Skin epidermis (tissue), 12 donors: ENCODE data around the gene ACE.

ENCODE experiments used
- H3K27ac ChIP-seq, 21 experiments: fragments of 200-600 bp; sonication (generic) in 11 of 21; one replicate each; pipeline ENCODE4 v1.5.0; 2020; ENCODE audit warnings: mild to moderate bottlenecking in 3 of 21, inconsistent platforms in 2 of 21, moderate library complexity in 2 of 21
- H3K4me3 ChIP-seq, 7 experiments: fragments of 200-600 bp; sonication (generic) in 2 of 7; one replicate each; pipeline ENCODE4 v1.5.0; 2020; ENCODE audit warnings: inconsistent platforms in 2 of 7, mild to moderate bottlenecking in 2 of 7, moderate library complexity in 1 of 7

The ACE gene

GRCh38 chr17:63476854-63477479 is at the start of gene ACE:
Gene ACE, plus strand, starts transcription at chr17:63477061. Its CDS starts 34 bp downstream, at chr17:63477095.
- Histone ChIP-seq H3K27ac (peak within 1 kb of the TSS in 8 of 21 experiments; percentile 5 to 65 (median 32)), H3K4me3 (peak within 1 kb of the TSS; percentile 43 to 57 (median 49))

GRCh38 chr17:63429766-63430165 is 47.1 kb upstream of the ACE start:
- H3K4me3 ChIP-seq: no peak overlapping the region

GRCh38 chr17:63430223-63430622 is 46.6 kb upstream of the ACE start:
- H3K4me3 ChIP-seq: no peak overlapping the region
- H3K27ac ChIP-seq: no peak overlapping the region

More at GRCh38 chr17:63429766-63430165, 47.1 kb upstream of the ACE start:
- no peak overlapping the region for H3K27ac ChIP-seq

GRCh38 chr17:63431618-63431938 is 45.3 kb upstream of the ACE start:
- Histone ChIP-seq H3K4me3 (no peak overlapping the region), H3K27ac (peak overlapping the region in 3 of 21 experiments; percentile 49 to 87 (median 73))

GRCh38 chr17:63431939-63432804 is 44.7 kb upstream of the ACE start:
- Histone ChIP-seq H3K27ac (peak overlapping the region in 9 of 21 experiments; percentile 12 to 87 (median 72)), H3K4me3 (no peak overlapping the region)

GRCh38 chr17:63433746-63434591 is 42.9 kb upstream of the ACE start:
- no peak overlapping the region for H3K4me3 ChIP-seq

GRCh38 chr17:63434951-63435571 is 41.8 kb upstream of the ACE start:
- peak overlapping the region in 18 of 21 experiments; percentile 3 to 88 (median 46) for H3K27ac ChIP-seq
- H3K4me3 ChIP-seq: no peak overlapping the region

More at GRCh38 chr17:63433746-63434591, 42.9 kb upstream of the ACE start:
- peak overlapping the region in 20 of 21 experiments; percentile 30 to 88 (median 68) for H3K27ac ChIP-seq

- Histone ChIP-seq H3K4me3 (no peak overlapping the region), H3K27ac (peak overlapping the region in 12 of 21 experiments; percentile 10 to 88 (median 38))
These were observed 41.0 kb upstream of the ACE start for GRCh38 chr17:63435681-63436522.

- Histone ChIP-seq H3K27ac (peak overlapping the region in 2 of 21 experiments; percentile 11 to 43), H3K4me3 (peak overlapping the region in 1 of 7 experiments; percentile 4)
These were observed 40.2 kb upstream of the ACE start for GRCh38 chr17:63436523-63437110.

GRCh38 chr17:63437287-63438091 is 39.4 kb upstream of the ACE start:
- Histone ChIP-seq H3K4me3 (peak overlapping the region in 1 of 7 experiments; percentile 4), H3K27ac (peak overlapping the region in 5 of 21 experiments; percentile 11 to 85 (median 43))

GRCh38 chr17:63438092-63439051 is 38.5 kb upstream of the ACE start:
- Histone ChIP-seq H3K27ac (peak overlapping the region in 18 of 21 experiments; percentile 0 to 89 (median 52)), H3K4me3 (no peak overlapping the region)

GRCh38 chr17:63439687-63440086 is 37.2 kb upstream of the ACE start:
- H3K4me3 ChIP-seq: no peak overlapping the region
- H3K27ac ChIP-seq: peak overlapping the region in 17 of 21 experiments; percentile 3 to 89 (median 62)

- Histone ChIP-seq H3K4me3 (no peak overlapping the region), H3K27ac (peak overlapping the region in 20 of 21 experiments; percentile 2 to 89 (median 58))
These were observed 36.6 kb upstream of the ACE start for GRCh38 chr17:63440127-63440769.

- peak overlapping the region in 16 of 21 experiments; percentile 2 to 89 (median 62) for H3K27ac ChIP-seq
These were observed 36.0 kb upstream of the ACE start for GRCh38 chr17:63440770-63441335.

GRCh38 chr17:63441654-63442053 is 35.2 kb upstream of the ACE start:
- H3K27ac ChIP-seq: no peak overlapping the region

More at GRCh38 chr17:63440770-63441335, 36.0 kb upstream of the ACE start:
- no peak overlapping the region for H3K4me3 ChIP-seq

More at GRCh38 chr17:63441654-63442053, 35.2 kb upstream of the ACE start:
- H3K4me3 ChIP-seq: no peak overlapping the region
